Loucy (cell line): ENCODE results near the gene DCBLD2.

Experiments used
- H2AFZ ChIP-seq: fragments of 200-600 bp; sonication (generic); 2 replicates; pipeline ENCODE4 v1.6.0; 2016; ENCODE audit warnings: antibody characterized with exemption, mild to moderate bottlenecking, low read length, moderate library complexity
- H3F3A ChIP-seq: fragments of 200-600 bp; 2 replicates; pipeline ENCODE4 v1.6.0; 2016; ENCODE audit warnings: antibody characterized with exemption, low read depth, mild to moderate bottlenecking
- H3K27me3 ChIP-seq: fragments of 200-600 bp; sonication (generic); 2 replicates; pipeline ENCODE4 v1.6.1; 2014; ENCODE audit warnings: low read length, mild to moderate bottlenecking; ENCODE audit not compliant: insufficient read depth, poor library complexity, severe bottlenecking
- H3K36me3 ChIP-seq: fragments of 200-600 bp; sonication (generic); 2 replicates; pipeline ENCODE4 v1.6.1; 2016; ENCODE audit warnings: low read length; ENCODE audit not compliant: insufficient read depth
- H3K4me1 ChIP-seq: fragments of 200-600 bp; sonication (generic); 2 replicates; pipeline ENCODE4 v1.5.1; 2014; ENCODE audit warnings: low read length, mild to moderate bottlenecking; ENCODE audit not compliant: insufficient read depth, poor library complexity, severe bottlenecking
- H3K4me2 ChIP-seq: fragments of 200-600 bp; sonication (generic); 2 replicates; pipeline ENCODE4 v1.6.0; 2014; ENCODE audit warnings: antibody characterized with exemption, low read length, low read depth, mild to moderate bottlenecking; ENCODE audit not compliant: poor library complexity, severe bottlenecking
- H3K4me3 ChIP-seq: fragments of 200-600 bp; sonication (generic); 2 replicates; pipeline ENCODE4 v1.5.1; 2014; ENCODE audit warnings: low read length, mild to moderate bottlenecking, mixed read lengths; ENCODE audit not compliant: poor library complexity, severe bottlenecking
- H3K79me2 ChIP-seq: fragments of 200-600 bp; sonication (generic); 2 replicates; pipeline ENCODE4 v1.6.1; 2014; ENCODE audit warnings: low read length; ENCODE audit not compliant: insufficient read depth
- H3K9ac ChIP-seq: fragments of 200-600 bp; sonication (generic); 2 replicates; pipeline ENCODE4 v1.6.0; 2014; ENCODE audit warnings: mild to moderate bottlenecking, low read depth, low read length, moderate library complexity; ENCODE audit not compliant: poor library complexity, severe bottlenecking
- H3K9me2 ChIP-seq: fragments of 200-600 bp; sonication (generic); replicated peaks from 2 replicates; pipeline ENCODE4 v1.6.1; 2016; ENCODE audit warnings: low read depth, low read length, mixed read lengths
- H3K9me3 ChIP-seq: fragments of 200-600 bp; sonication (generic); 2 replicates; pipeline ENCODE4 v1.6.1; 2014; ENCODE audit warnings: mild to moderate bottlenecking, antibody characterized with exemption, low read length, low read depth; ENCODE audit not compliant: insufficient read depth
- H4K20me1 ChIP-seq: fragments of 200-600 bp; sonication (generic); 2 replicates; pipeline ENCODE4 v1.6.0; 2014; ENCODE audit warnings: antibody characterized with exemption, low read length, mild to moderate bottlenecking; ENCODE audit not compliant: insufficient read depth, poor library complexity, severe bottlenecking
- CTCF ChIP-seq: fragments of 200-600 bp; sonication (generic); conservative IDR thresholded peaks from 2 replicates; pipeline ENCODE4 v1.5.1; 2014; ENCODE audit warnings: mild to moderate bottlenecking, antibody characterized with exemption, low read length
- EZH2phosphoT487 ChIP-seq: fragments of 200-600 bp; IDR thresholded peaks from 2 replicates; pipeline ENCODE4 v1.6.1; 2018; ENCODE audit warnings: antibody characterized with exemption, mild to moderate bottlenecking, moderate library complexity, borderline replicate concordance

DCBLD2 gene

GRCh38 chr3:98912448-98912847 is 11.0 kb upstream of the DCBLD2 start:
- H3K4me1 ChIP-seq = no peaks in the 10 kb centered on the region
- no peaks in the 10 kb centered on the region for H4K20me1 ChIP-seq
- no peaks in the 10 kb centered on the region for H3K36me3 ChIP-seq
- H3K9me2 ChIP-seq = no peaks in the 10 kb centered on the region
- no peaks in the 10 kb centered on the region for H3K79me2 ChIP-seq
- no peaks in the 10 kb centered on the region for H3K9me3 ChIP-seq
- H3K9ac ChIP-seq = no peak overlapping the region
- no peak overlapping the region for H3K4me3 ChIP-seq
- TF ChIP-seq CTCF = no peak
- no peak for TF ChIP-seq EZH2phosphoT487
- H3K4me2 ChIP-seq = no peak overlapping the region
- no peaks in the 10 kb centered on the region for H3F3A ChIP-seq
- H2AFZ ChIP-seq = no peak overlapping the region
- H3K27me3 ChIP-seq = no peaks in the 10 kb centered on the region

GRCh38 chr3:98906230-98906629 is 4.7 kb upstream of the DCBLD2 start:
- Histone ChIP-seq H3K9me3 (no peaks in the 10 kb centered on the region), H3F3A (no peaks in the 10 kb centered on the region), H3K9me2 (no peaks in the 10 kb centered on the region), H3K27me3 (no peaks in the 10 kb centered on the region), H3K4me3 (no peak overlapping the region), H3K4me1 (peaks cover 7% of the 10 kb centered on the region), H3K4me2 (no peak overlapping the region), H2AFZ (no peak overlapping the region), H3K36me3 (no peaks in the 10 kb centered on the region), H4K20me1 (no peaks in the 10 kb centered on the region), H3K79me2 (peaks cover under 1% of the 10 kb centered on the region; the same call in 1 of the 2 replicates), H3K9ac (no peak overlapping the region)
- TF ChIP-seq CTCF = no peak
- TF ChIP-seq EZH2phosphoT487 = no peak

- peak overlapping the region; percentile 61 for H3K4me3 ChIP-seq
- no peak; the same call in 1 of the 2 replicates for TF ChIP-seq CTCF
- TF ChIP-seq EZH2phosphoT487 = no peak
These were observed 2.4 kb upstream of the DCBLD2 start for GRCh38 chr3:98903705-98904481.

More at GRCh38 chr3:98903705-98904481, 2.4 kb upstream of the DCBLD2 start:
- H2AFZ ChIP-seq = peak overlapping the region; percentile 70
- H3K27me3 ChIP-seq = no peaks in the 10 kb centered on the region
- H3K9me3 ChIP-seq = no peaks in the 10 kb centered on the region
- no peaks in the 10 kb centered on the region for H3F3A ChIP-seq
- H3K9ac ChIP-seq = no peak overlapping the region
- H3K4me1 ChIP-seq = peaks cover 19% of the 10 kb centered on the region
- no peaks in the 10 kb centered on the region for H3K9me2 ChIP-seq
- no peaks in the 10 kb centered on the region for H4K20me1 ChIP-seq
- peaks cover 15% of the 10 kb centered on the region; the same call in 1 of the 2 replicates for H3K79me2 ChIP-seq
- peak overlapping the region; percentile 53 for H3K4me2 ChIP-seq
- no peaks in the 10 kb centered on the region for H3K36me3 ChIP-seq
